Right atrium auricular region (tissue), 2 donors: ENCODE results near the gene NUMB. TPM values are rescaled to one million over a fixed set of nuclear protein-coding genes. Genes with fewer than 3 reads are reported as not detected.
"Not testable (repeated sequence)": the region's sequence is repeated elsewhere in the genome, so short reads cannot be mapped to it uniquely, and the experiment has no call there.

Experiments used
- DNase-seq: peaks from one replicate; pipeline ENCODE4 v3.0.0-alpha.2; 2019; ENCODE audit warnings: low spot score
- H3K27ac ChIP-seq, 2 donors: fragments of 200-600 bp; sonication (generic); 1 replicate in 1 of 2; 2 replicates in 1 of 2; pipeline ENCODE4 v1.5.1; 2016 to 2019
- H3K27me3 ChIP-seq, 2 donors: fragments of 200-600 bp; sonication (generic); one replicate each; pipeline versions ENCODE4 v1.5.1 to v1.6.0; 2017 to 2019
- H3K36me3 ChIP-seq: fragments of 200-600 bp; sonication (generic); one replicate; pipeline ENCODE4 v1.5.1; 2016
- H3K4me1 ChIP-seq, 2 donors: fragments of 200-600 bp; sonication (generic); one replicate each; pipeline versions ENCODE4 v1.5.1 to v1.6.0; 2017 to 2019
- H3K4me3 ChIP-seq, 2 donors: fragments of 200-600 bp; sonication (generic); 1 replicate in 1 of 2; 2 replicates in 1 of 2; pipeline ENCODE4 v1.5.1; 2017 to 2019; ENCODE audit warnings: mild to moderate bottlenecking in 1 of 2, moderate library complexity in 1 of 2
- H3K9me3 ChIP-seq, 2 donors: fragments of 200-600 bp; sonication (generic); one replicate each; pipeline ENCODE4 v1.5.1; 2019
- CTCF ChIP-seq, 2 donors: fragments of 200-600 bp; sonication (generic); IDR thresholded peaks; one replicate each; pipeline ENCODE4 v1.5.1; 2019; ENCODE audit warnings: antibody characterized with exemption in 2 of 2
- total RNA-seq, 2 donors: library from RNA; depleted of rRNA; stranded (reverse); fragments of >200 nt; gene quantifications; one replicate each; pipeline ENCODE4 v1.1.0, GENCODE V29; 2016

The NUMB gene
- total RNA-seq, 2 donors from 2014 or later, result 24.6 to 31.9 TPM

GRCh38 chr14:73311708-73312030 is 146.7 kb downstream of the NUMB start:
- no peak for DNase-seq
- TF ChIP-seq CTCF (IDR thresholded peaks at IDR 0.05), result no peak
- Histone ChIP-seq H3K27ac (no peak overlapping the region), H3K9me3 (no peaks in the 10 kb centered on the region), H3K27me3 (no peaks in the 10 kb centered on the region), H3K4me1 (peaks cover 0 to 3% of the 10 kb centered on the region in 2 donors), H3K4me3 (no peak overlapping the region), H3K36me3 (no peaks in the 10 kb centered on the region)

- H3K27me3 ChIP-seq, H3K27ac ChIP-seq, H3K4me3 ChIP-seq, H3K9me3 ChIP-seq, H3K36me3 ChIP-seq, DNase-seq, H3K4me1 ChIP-seq: not testable (repeated sequence)
These were observed 149.1 kb downstream of the NUMB start for GRCh38 chr14:73309207-73309606.

- no peak for TF ChIP-seq CTCF (IDR thresholded peaks at IDR 0.05)
- Histone ChIP-seq H3K27ac (no peak overlapping the region), H3K9me3 (no peaks in the 10 kb centered on the region), H3K4me1 (peaks cover 0 to 3% of the 10 kb centered on the region in 2 donors), H3K4me3 (no peak overlapping the region), H3K27me3 (no peaks in the 10 kb centered on the region), H3K36me3 (no peaks in the 10 kb centered on the region)
- DNase-seq, result no peak
These were observed 151.1 kb downstream of the NUMB start for GRCh38 chr14:73307261-73307660.

DNA sequence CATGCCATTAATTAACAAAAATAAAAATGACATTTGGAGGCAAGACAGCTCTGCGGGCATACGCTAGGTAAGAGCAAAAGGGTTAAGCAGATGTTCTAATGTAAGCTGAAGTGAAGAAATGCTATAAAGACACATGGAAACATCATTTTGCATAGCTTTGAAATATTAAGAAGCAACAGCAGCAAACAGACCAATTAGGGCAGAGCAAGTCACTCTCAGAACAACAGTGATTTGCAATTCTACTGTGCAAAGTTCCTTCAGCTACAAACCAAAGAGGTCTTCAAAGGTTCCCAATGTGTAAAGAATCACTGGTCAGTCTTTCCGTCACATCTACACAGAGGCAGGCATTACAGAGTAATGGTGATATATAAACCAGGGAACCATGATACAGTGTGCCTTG is 152.8 kb downstream of the NUMB start:
- Histone ChIP-seq H3K27me3 (no peaks in the 10 kb centered on the region), H3K27ac (no peak overlapping the region), H3K4me1 (no peaks in the 10 kb centered on the region), H3K9me3 (no peaks in the 10 kb centered on the region), H3K4me3 (no peak overlapping the region), H3K36me3 (no peaks in the 10 kb centered on the region)
- no peak for TF ChIP-seq CTCF (IDR thresholded peaks at IDR 0.05)
- no peak for DNase-seq

- Histone ChIP-seq H3K4me1 (no peaks in the 10 kb centered on the region), H3K27me3 (no peaks in the 10 kb centered on the region), H3K27ac (no peak overlapping the region), H3K4me3 (no peak overlapping the region), H3K36me3 (peaks cover 16% of the 10 kb centered on the region), H3K9me3 (no peaks in the 10 kb centered on the region)
- no peak for DNase-seq
- peak; percentile 74 to 81 for TF ChIP-seq CTCF (IDR thresholded peaks at IDR 0.05)
These were observed 163.0 kb downstream of the NUMB start for GRCh38 chr14:73295198-73295796.

- H3K4me1 ChIP-seq, result no peaks in the 10 kb centered on the region
- no peak for TF ChIP-seq CTCF (IDR thresholded peaks at IDR 0.05)
- no peak overlapping the region for H3K27ac ChIP-seq
- DNase-seq, result no peak
- H3K9me3 ChIP-seq, result no peaks in the 10 kb centered on the region
- H3K27me3 ChIP-seq, result no peaks in the 10 kb centered on the region
- no peak overlapping the region for H3K4me3 ChIP-seq
- peaks cover 16% of the 10 kb centered on the region for H3K36me3 ChIP-seq
These were observed 164.3 kb downstream of the NUMB start for GRCh38 chr14:73293782-73294781.
